HCT116 (cell line): ENCODE measurements around the gene SKIC3. TPM values are rescaled to one million over a fixed set of nuclear protein-coding genes. Genes with fewer than 3 reads are reported as not detected.

Experiments used
- ATAC-seq: fragments of 200-7000 bp; cut with Tn5 transposase; 2 replicates; pipeline ENCODE4 v1.9.1; 2020; ENCODE audit warnings: mild to moderate bottlenecking, moderate library complexity
- BruUV-seq: library from RNA; stranded (reverse); fragments of 400-500 nt; replicated peaks from 2 replicates; lab custom pipeline; 2021; lab: Mats Ljungman, UMichigan
- CTCF ChIA-PET: fragments of 300-600 bp; sonication (Branson Sonifier 250); formaldehyde crosslinking; loops from one replicate; lab custom pipeline; 2021; ENCODE audit warnings: antibody characterized with exemption; lab: Charles Lee
- POLR2A ChIA-PET: fragments of 300-600, 350-600 bp; sonication (Branson Sonifier 250); formaldehyde crosslinking; loops from one replicate; lab custom pipeline; 2021; ENCODE audit warnings: antibody characterized with exemption; lab: Charles Lee
- RAD21 ChIA-PET, 2 experiments: fragments of 300-600 bp; sonication (Branson Sonifier 250); formaldehyde crosslinking; loops; one replicate each; lab custom pipeline; 2023; ENCODE audit warnings: low total read pairs in 2 of 2; ENCODE audit not compliant: uncharacterized antibody in 2 of 2, unreplicated experiment in 2 of 2, low non-redundant PET in 1 of 2; lab: Charles Lee
- DNase-seq: peaks from one replicate; pipeline ENCODE4 v3.0.0-alpha.2; 2010; ENCODE audit warnings: low read depth, low spot score
- H2AFZ ChIP-seq: fragments of 200-600 bp; shearing (Covaris generic), sonication (generic); 2 replicates; pipeline ENCODE4 v1.6.1; 2017; ENCODE audit warnings: low read depth, mixed run types, mixed read lengths, antibody characterized with exemption, low read length; ENCODE audit not compliant: poor library complexity, severe bottlenecking
- H3K27ac ChIP-seq: 2 replicates; pipeline ENCODE4 v1.5.1; 2012; ENCODE audit warnings: low read depth, low read length
- H3K27me3 ChIP-seq: fragments of 200-600 bp; sonication (generic); 2 replicates; pipeline ENCODE4 v1.6.1; 2016; ENCODE audit warnings: mixed run types, low read length, mixed read lengths; ENCODE audit not compliant: insufficient read depth
- H3K36me3 ChIP-seq, 2 experiments: fragments of 200-500 bp in 1 of 2; fragments of 200-600 bp in 1 of 2; sonication (Bioruptor generic) in 1 of 2; sonication (generic) in 1 of 2; 2 replicates each; pipeline versions ENCODE4 v1.5.1 to v1.6.1; 2014 to 2016; ENCODE audit warnings: low read length in 2 of 2, inconsistent platforms in 1 of 2, mixed read lengths in 1 of 2, mixed run types in 1 of 2; ENCODE audit not compliant: insufficient read depth in 2 of 2, control insufficient read depth in 1 of 2
- H3K4me1 ChIP-seq, 2 experiments: fragments of 200-600 bp in 1 of 2; sonication (generic) in 1 of 2; 2 replicates each; pipeline versions ENCODE4 v1.5.1 to v1.6.1; 2012 to 2017; ENCODE audit warnings: low read length in 2 of 2, inconsistent platforms in 1 of 2, mild to moderate bottlenecking in 1 of 2, mixed read lengths in 1 of 2, mixed run types in 1 of 2, moderate library complexity in 1 of 2; ENCODE audit not compliant: insufficient read depth in 2 of 2, control insufficient read depth in 1 of 2
- H3K4me2 ChIP-seq: fragments of 200-600 bp; sonication (generic); 2 replicates; pipeline ENCODE4 v1.6.1; 2017; ENCODE audit warnings: mixed run types, low read length, mixed read lengths
- H3K4me3 ChIP-seq, 2 experiments: fragments of 200-600 bp in 1 of 2; sonication (generic) in 1 of 2; replicated peaks in 1 of 2; 2 replicates each; pipeline ENCODE4 v1.5.1; 2011 to 2016; ENCODE audit warnings: low read length in 2 of 2, control low read depth in 1 of 2, low read depth in 1 of 2, mild to moderate bottlenecking in 1 of 2, mixed read lengths in 1 of 2, mixed run types in 1 of 2
- H3K79me2 ChIP-seq: fragments of 200-600 bp; sonication (generic); 2 replicates; pipeline ENCODE4 v1.6.1; 2017; ENCODE audit warnings: mild to moderate bottlenecking, mixed run types, low read length, moderate library complexity, mixed read lengths; ENCODE audit not compliant: insufficient read depth
- H3K9ac ChIP-seq: fragments of 200-600 bp; sonication (generic); 2 replicates; pipeline ENCODE4 v1.6.1; 2016; ENCODE audit warnings: low read length, mixed read lengths
- H3K9me2 ChIP-seq: fragments of 200-600 bp; sonication (generic), shearing (Covaris generic); 2 replicates; pipeline ENCODE4 v1.6.1; 2017; ENCODE audit warnings: mixed run types, mild to moderate bottlenecking, moderate library complexity; ENCODE audit not compliant: insufficient read depth
- H3K9me3 ChIP-seq, 2 experiments: fragments of 200-500 bp in 1 of 2; fragments of 200-600 bp in 1 of 2; sonication (Bioruptor generic) in 1 of 2; sonication (generic) in 1 of 2; 2 replicates each; pipeline ENCODE4 v1.6.1; 2014 to 2017; ENCODE audit warnings: low read length in 2 of 2, mixed read lengths in 2 of 2, inconsistent platforms in 1 of 2, low read depth in 1 of 2, mild to moderate bottlenecking in 1 of 2, mixed run types in 1 of 2, moderate library complexity in 1 of 2; ENCODE audit not compliant: control insufficient read depth in 1 of 2, insufficient read depth in 1 of 2
- H4K20me1 ChIP-seq: fragments of 200-600 bp; sonication (generic), shearing (Covaris generic); 2 replicates; pipeline ENCODE4 v1.6.1; 2017; ENCODE audit warnings: mixed run types, mild to moderate bottlenecking, moderate library complexity; ENCODE audit not compliant: insufficient read depth
- CBX3 ChIP-seq: IDR thresholded peaks from 2 replicates; pipeline ENCODE4 v1.6.1; 2012; ENCODE audit warnings: low read depth
- CEBPB ChIP-seq: IDR thresholded peaks from 2 replicates; pipeline ENCODE4 v1.6.1; 2012; ENCODE audit warnings: low read depth
- ELF1 ChIP-seq: IDR thresholded peaks from 2 replicates; pipeline ENCODE4 v1.6.1; 2012; ENCODE audit warnings: low read depth, borderline replicate concordance
- EZH2 ChIP-seq: fragments of 200-600 bp; sonication (generic); IDR thresholded peaks from 2 replicates; pipeline ENCODE4 v1.6.1; 2017; ENCODE audit warnings: antibody characterized with exemption, mixed run types
- EZH2phosphoT487 ChIP-seq: fragments of 200-600 bp; IDR thresholded peaks from 2 replicates; pipeline ENCODE4 v1.6.1; 2018; ENCODE audit warnings: antibody characterized with exemption, borderline replicate concordance
- FOSL1 ChIP-seq: IDR thresholded peaks from 2 replicates; pipeline ENCODE4 v1.6.1; 2012; ENCODE audit warnings: low read depth
- JUND ChIP-seq: IDR thresholded peaks from 2 replicates; pipeline ENCODE4 v1.6.1; 2012
- POLR2AphosphoS5 ChIP-seq: IDR thresholded peaks from 2 replicates; pipeline ENCODE4 v1.6.1; 2011; ENCODE audit warnings: mild to moderate bottlenecking, low read depth, low read length, moderate library complexity
- RAD21 ChIP-seq: IDR thresholded peaks from 2 replicates; pipeline ENCODE4 v1.6.1; 2012; ENCODE audit warnings: low read depth, mild to moderate bottlenecking
- SIN3A ChIP-seq: IDR thresholded peaks from 2 replicates; pipeline ENCODE4 v1.6.1; 2012; ENCODE audit warnings: low read depth
- SP1 ChIP-seq: IDR thresholded peaks from 2 replicates; pipeline ENCODE4 v1.6.1; 2012; ENCODE audit warnings: low read depth
- SRF ChIP-seq: IDR thresholded peaks from 2 replicates; pipeline ENCODE4 v1.6.1; 2012; ENCODE audit warnings: low read depth
- TCF7L2 ChIP-seq: IDR thresholded peaks from 2 replicates; pipeline ENCODE4 v1.7.0; 2011; ENCODE audit warnings: borderline replicate concordance, inconsistent platforms; ENCODE audit not compliant: insufficient read depth, insufficient read length; ENCODE audit errors: extremely low read depth
- YY1 ChIP-seq: IDR thresholded peaks from 2 replicates; pipeline ENCODE4 v1.6.1; 2011; ENCODE audit warnings: low read length, low read depth, moderate library complexity, mild to moderate bottlenecking; ENCODE audit not compliant: insufficient replicate concordance; ENCODE audit errors: extremely low read depth
- intact Hi-C: fragments of 100-400 bp; cut with micrococcal nuclease; formaldehyde crosslinking; loops from 2 replicates; pipeline ENCODE4 v1.10.0; 2022
- total RNA-seq: library from RNA; stranded (reverse); gene quantifications from one replicate; pipeline ENCODE4 v1.2.1, GENCODE V29; 2021; ENCODE audit not compliant: unreplicated experiment
- TF ChIP-seq, protein P1 (sequence below): IDR thresholded peaks from 2 replicates; pipeline ENCODE4 v1.6.1; 2011; ENCODE audit warnings: mild to moderate bottlenecking, low read length, moderate library complexity; ENCODE audit not compliant: insufficient replicate concordance; ENCODE audit errors: extremely low read depth
- TF ChIP-seq, protein P2 (sequence below), 3 experiments: fragments of 200-600 bp in 1 of 3; sonication (generic) in 1 of 3; IDR thresholded peaks in 2 of 3; conservative IDR thresholded peaks in 1 of 3; 2 replicates each; pipeline ENCODE4 v1.5.1; 2012 to 2017; ENCODE audit warnings: low read depth in 2 of 3, low read length in 2 of 3, antibody characterized with exemption in 1 of 3, borderline replicate concordance in 1 of 3, control low read depth in 1 of 3, mild to moderate bottlenecking in 1 of 3, mixed read lengths in 1 of 3, mixed run types in 1 of 3, moderate library complexity in 1 of 3; ENCODE audit not compliant: insufficient read depth in 1 of 3
- TF ChIP-seq, protein P3 (sequence below): IDR thresholded peaks from 2 replicates; pipeline ENCODE4 v1.6.1; 2012
- TF ChIP-seq, protein P4 (sequence below): IDR thresholded peaks from 2 replicates; pipeline ENCODE4 v1.6.1; 2012; ENCODE audit warnings: low read depth

The SKIC3 gene
- total RNA-seq, 1 experiment from 2014 or later: 35.1 TPM

DNA sequence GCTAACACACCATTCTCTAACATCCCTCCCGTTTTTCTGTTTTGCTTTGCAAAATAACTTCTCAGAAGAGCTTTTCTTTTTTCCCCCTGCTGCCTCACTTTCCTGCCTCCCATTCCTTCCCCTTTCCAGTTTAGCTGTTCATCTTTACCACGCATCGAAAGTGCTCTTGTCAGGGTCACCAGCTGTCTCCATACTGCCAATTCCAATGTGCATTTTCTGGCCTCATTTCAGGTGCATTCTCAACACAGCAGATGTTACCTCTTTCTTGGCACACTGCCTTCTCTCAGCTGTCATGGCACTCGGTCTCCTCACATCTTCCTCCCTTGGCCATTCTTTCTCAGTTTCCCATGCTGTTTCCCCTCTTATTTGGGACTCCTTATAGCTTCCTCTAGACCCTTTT is 9.7 kb upstream of the SKIC3 start (continued):
- TF ChIP-seq CEBPB (no peak), EZH2phosphoT487 (no peak), ELF1 (no peak)
- TF ChIP-seq, protein P1, sequence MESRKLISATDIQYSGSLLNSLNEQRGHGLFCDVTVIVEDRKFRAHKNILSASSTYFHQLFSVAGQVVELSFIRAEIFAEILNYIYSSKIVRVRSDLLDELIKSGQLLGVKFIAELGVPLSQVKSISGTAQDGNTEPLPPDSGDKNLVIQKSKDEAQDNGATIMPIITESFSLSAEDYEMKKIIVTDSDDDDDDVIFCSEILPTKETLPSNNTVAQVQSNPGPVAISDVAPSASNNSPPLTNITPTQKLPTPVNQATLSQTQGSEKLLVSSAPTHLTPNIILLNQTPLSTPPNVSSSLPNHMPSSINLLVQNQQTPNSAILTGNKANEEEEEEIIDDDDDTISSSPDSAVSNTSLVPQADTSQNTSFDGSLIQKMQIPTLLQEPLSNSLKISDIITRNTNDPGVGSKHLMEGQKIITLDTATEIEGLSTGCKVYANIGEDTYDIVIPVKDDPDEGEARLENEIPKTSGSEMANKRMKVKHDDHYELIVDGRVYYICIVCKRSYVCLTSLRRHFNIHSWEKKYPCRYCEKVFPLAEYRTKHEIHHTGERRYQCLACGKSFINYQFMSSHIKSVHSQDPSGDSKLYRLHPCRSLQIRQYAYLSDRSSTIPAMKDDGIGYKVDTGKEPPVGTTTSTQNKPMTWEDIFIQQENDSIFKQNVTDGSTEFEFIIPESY: no peak
- TF ChIP-seq, all 23 proteins: peak for 0

DNA sequence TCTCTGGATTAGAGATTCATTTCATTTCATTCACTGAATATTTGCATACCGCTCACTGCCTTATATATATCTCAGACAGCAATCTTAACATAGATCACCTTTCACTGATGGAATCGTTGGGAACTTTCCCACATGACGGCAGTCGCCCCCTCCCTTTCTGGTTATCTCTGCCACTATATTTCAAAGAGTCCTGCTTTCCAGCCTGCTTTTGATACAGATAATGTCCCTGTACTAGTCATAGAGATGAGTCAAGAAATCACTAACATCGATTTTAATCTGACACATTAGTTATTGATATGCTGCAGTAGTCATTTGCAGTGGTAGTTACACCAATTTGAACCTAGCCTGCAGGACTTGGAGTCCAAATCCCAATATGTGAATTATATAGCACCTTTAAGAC is 8.6 kb upstream of the SKIC3 start:
- CTCF ChIA-PET: no interaction called here

More for the DNA sequence above, 8.6 kb upstream of the SKIC3 start:
- intact Hi-C loops: no loop called here
- H3K4me2 ChIP-seq: no peak overlapping the region
- no peak overlapping the region for H3K27ac ChIP-seq
- TF ChIP-seq JUND: no peak
- no peak for TF ChIP-seq SRF
- TF ChIP-seq SP1: no peak
- no peak for TF ChIP-seq YY1
- TF ChIP-seq POLR2AphosphoS5: no peak
- TF ChIP-seq, protein P2, sequence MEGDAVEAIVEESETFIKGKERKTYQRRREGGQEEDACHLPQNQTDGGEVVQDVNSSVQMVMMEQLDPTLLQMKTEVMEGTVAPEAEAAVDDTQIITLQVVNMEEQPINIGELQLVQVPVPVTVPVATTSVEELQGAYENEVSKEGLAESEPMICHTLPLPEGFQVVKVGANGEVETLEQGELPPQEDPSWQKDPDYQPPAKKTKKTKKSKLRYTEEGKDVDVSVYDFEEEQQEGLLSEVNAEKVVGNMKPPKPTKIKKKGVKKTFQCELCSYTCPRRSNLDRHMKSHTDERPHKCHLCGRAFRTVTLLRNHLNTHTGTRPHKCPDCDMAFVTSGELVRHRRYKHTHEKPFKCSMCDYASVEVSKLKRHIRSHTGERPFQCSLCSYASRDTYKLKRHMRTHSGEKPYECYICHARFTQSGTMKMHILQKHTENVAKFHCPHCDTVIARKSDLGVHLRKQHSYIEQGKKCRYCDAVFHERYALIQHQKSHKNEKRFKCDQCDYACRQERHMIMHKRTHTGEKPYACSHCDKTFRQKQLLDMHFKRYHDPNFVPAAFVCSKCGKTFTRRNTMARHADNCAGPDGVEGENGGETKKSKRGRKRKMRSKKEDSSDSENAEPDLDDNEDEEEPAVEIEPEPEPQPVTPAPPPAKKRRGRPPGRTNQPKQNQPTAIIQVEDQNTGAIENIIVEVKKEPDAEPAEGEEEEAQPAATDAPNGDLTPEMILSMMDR (IDR thresholded peaks at IDR 0.05 in 2 of 3, conservative IDR thresholded peaks at IDR 0.05 in 1 of 3; ENCODE audit: borderline replicate concordance in 1 of 3, insufficient read depth in 1 of 3, low read depth in 2 of 3, low read length in 2 of 3): no peak
- TF ChIP-seq, protein P3, sequence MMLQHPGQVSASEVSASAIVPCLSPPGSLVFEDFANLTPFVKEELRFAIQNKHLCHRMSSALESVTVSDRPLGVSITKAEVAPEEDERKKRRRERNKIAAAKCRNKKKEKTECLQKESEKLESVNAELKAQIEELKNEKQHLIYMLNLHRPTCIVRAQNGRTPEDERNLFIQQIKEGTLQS: no peak
- TF ChIP-seq CBX3: no peak
- no peak for TF ChIP-seq FOSL1
- TF ChIP-seq RAD21: no peak
- TF ChIP-seq TCF7L2: no peak
- TF ChIP-seq, protein P4, sequence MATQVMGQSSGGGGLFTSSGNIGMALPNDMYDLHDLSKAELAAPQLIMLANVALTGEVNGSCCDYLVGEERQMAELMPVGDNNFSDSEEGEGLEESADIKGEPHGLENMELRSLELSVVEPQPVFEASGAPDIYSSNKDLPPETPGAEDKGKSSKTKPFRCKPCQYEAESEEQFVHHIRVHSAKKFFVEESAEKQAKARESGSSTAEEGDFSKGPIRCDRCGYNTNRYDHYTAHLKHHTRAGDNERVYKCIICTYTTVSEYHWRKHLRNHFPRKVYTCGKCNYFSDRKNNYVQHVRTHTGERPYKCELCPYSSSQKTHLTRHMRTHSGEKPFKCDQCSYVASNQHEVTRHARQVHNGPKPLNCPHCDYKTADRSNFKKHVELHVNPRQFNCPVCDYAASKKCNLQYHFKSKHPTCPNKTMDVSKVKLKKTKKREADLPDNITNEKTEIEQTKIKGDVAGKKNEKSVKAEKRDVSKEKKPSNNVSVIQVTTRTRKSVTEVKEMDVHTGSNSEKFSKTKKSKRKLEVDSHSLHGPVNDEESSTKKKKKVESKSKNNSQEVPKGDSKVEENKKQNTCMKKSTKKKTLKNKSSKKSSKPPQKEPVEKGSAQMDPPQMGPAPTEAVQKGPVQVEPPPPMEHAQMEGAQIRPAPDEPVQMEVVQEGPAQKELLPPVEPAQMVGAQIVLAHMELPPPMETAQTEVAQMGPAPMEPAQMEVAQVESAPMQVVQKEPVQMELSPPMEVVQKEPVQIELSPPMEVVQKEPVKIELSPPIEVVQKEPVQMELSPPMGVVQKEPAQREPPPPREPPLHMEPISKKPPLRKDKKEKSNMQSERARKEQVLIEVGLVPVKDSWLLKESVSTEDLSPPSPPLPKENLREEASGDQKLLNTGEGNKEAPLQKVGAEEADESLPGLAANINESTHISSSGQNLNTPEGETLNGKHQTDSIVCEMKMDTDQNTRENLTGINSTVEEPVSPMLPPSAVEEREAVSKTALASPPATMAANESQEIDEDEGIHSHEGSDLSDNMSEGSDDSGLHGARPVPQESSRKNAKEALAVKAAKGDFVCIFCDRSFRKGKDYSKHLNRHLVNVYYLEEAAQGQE: no peak
- TF ChIP-seq ELF1: no peak
- TF ChIP-seq EZH2: no peak
- TF ChIP-seq SIN3A: no peak
- ChIA-PET RAD21 (no interaction called here), POLR2A (no interaction called here)
- DNase-seq: no peak
- no peaks in the 10 kb centered on the region for H3K4me1 ChIP-seq
- no peak for ATAC-seq
- H3K79me2 ChIP-seq: no peaks in the 10 kb centered on the region
- BruUV-seq: no TSS peak
- peaks cover 0 to 3% of the 10 kb centered on the region in 2 experiments; a peak in 1 of 4 replicates for H3K36me3 ChIP-seq
- H4K20me1 ChIP-seq: no peaks in the 10 kb centered on the region
- H3K4me3 ChIP-seq: no peak overlapping the region
- no peaks in the 10 kb centered on the region for H3K9me3 ChIP-seq
- H3K27me3 ChIP-seq: no peaks in the 10 kb centered on the region
- H2AFZ ChIP-seq: no peak overlapping the region
- H3K9ac ChIP-seq: no peak overlapping the region
- H3K9me2 ChIP-seq: no peaks in the 10 kb centered on the region
